ENCODE results near the gene C8B.

The C8B gene

DNA sequence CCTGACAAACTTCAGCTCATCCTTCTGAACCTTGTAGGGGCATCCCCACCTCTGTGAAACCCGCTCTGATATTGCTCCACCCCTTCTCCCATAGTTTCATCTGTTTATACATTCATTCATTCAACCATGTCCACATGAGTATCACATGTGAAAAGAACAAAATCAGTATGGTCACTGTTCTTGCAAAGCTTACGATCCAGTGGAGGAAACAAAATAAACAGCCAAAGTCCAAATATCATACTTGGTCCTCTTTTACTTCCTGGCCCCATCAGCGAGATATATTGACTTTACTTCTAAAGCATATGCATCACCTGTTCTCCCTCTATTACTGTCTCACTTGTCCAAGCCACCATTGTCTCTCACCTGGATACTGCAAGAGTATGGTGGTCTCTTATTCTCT lies 75.6 kb downstream of the C8B start:
- DNase-seq, result no peak

DNA sequence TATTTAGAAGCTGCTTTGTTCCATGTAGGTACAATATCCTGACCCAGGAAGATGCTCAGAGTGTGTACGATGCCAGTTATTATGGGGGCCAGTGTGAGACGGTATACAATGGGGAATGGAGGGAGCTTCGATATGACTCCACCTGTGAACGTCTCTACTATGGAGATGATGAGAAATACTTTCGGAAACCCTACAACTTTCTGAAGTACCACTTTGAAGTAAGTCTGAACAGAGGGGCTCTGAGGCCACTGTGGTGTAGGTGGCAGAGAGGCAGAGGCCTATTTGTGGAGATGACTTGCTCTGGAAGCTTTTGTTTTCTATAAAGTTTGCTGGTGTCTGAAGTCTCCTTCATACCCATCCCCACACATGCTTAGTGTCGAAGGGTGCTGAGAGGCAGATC lies 84.4 kb downstream of the C8B start:
- DNase-seq, result no peak

DNA sequence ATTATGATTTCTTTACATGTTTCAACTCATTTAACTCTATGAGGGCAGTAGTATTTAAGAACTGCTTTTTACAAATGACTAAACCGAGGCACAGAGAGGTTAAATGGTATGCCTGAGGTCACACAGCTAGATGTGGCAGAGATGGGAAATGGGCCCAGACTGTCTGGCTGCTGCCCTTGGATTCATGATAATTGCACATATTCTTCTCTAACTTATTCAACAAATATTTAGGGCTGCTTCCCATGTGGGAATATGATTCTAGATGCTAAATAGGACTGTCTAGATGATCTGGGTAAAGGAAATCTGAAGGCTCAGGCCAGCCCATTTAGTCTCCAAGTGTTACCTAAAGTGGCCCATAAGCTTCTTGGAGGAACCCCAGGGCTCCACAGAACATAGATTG lies 85.0 kb downstream of the C8B start:
- DNase-seq, result no peak

All from NCI-H2227 treated with DMSO at 0.1 percent for 48 hours (cell line).